GM12878 (cell line): ENCODE measurements around the gene RBM15B. TPM values are rescaled to one million over a fixed set of nuclear protein-coding genes. Genes with fewer than 3 reads are reported as not detected.

ENCODE experiments used
- ATAC-seq: fragments of 200-7000 bp; cut with Tn5 transposase; 3 replicates; pipeline ENCODE4 v1.9.1; 2020; ENCODE audit warnings: mild to moderate bottlenecking, moderate library complexity
- BruUV-seq: library from RNA; stranded (reverse); fragments of 400-500 nt; replicated peaks from 2 replicates; lab custom pipeline; 2021; lab: Mats Ljungman, UMichigan
- CTCF ChIA-PET: fragments of 300-600 bp; sonication (Branson Sonifier 250); formaldehyde crosslinking; extraction: SDS; loops from one replicate; lab custom pipeline; 2021; ENCODE audit warnings: inconsistent platforms; lab: Yijun Ruan, JAX
- POLR2A ChIA-PET: fragments of 350-600 bp; formaldehyde crosslinking; extraction: SDS; loops from one replicate; lab custom pipeline; 2021; ENCODE audit warnings: inconsistent platforms; lab: Charles Lee
- RAD21 ChIA-PET: fragments of 300-600 bp; sonication (Branson Sonifier 250); formaldehyde crosslinking; loops from one replicate; lab custom pipeline; 2023; ENCODE audit warnings: antibody characterized with exemption; ENCODE audit not compliant: unreplicated experiment; lab: Charles Lee
- SMC1A ChIA-PET: fragments of 300-600 bp; sonication (Branson Sonifier 250); formaldehyde crosslinking; loops from one replicate; lab custom pipeline; 2023; ENCODE audit not compliant: unreplicated experiment, uncharacterized antibody; lab: Charles Lee
- DNase-seq: peaks from one replicate; pipeline ENCODE4 v3.0.0-alpha.2; 2011; ENCODE audit warnings: low read depth, low spot score
- FAIRE-seq: peaks from 3 replicates; lab custom pipeline; 2011; peaks lifted over from hg19 to GRCh38; lab: Jason Lieb, UNC
- H2AFZ ChIP-seq: 2 replicates; pipeline ENCODE4 v1.6.0; 2011; ENCODE audit warnings: low read depth, low read length, control low read depth; ENCODE audit not compliant: control insufficient read depth
- H3K27ac ChIP-seq: 2 replicates; pipeline ENCODE4 v1.5.1; 2011; ENCODE audit warnings: control low read depth; ENCODE audit not compliant: control insufficient read depth, insufficient read depth
- H3K27me3 ChIP-seq, 2 experiments: replicated peaks in 1 of 2; 2 replicates each; pipeline versions ENCODE4 v1.6.0 to v1.6.1; 2011; ENCODE audit warnings: low read length in 1 of 2; ENCODE audit not compliant: control insufficient read depth in 2 of 2, insufficient read depth in 2 of 2
- H3K36me3 ChIP-seq, 2 experiments: 2 replicates each; pipeline ENCODE4 v1.5.1; 2011; ENCODE audit warnings: low read length in 1 of 2; ENCODE audit not compliant: control insufficient read depth in 2 of 2, insufficient read depth in 2 of 2
- H3K4me1 ChIP-seq: 2 replicates; pipeline ENCODE4 v1.6.1; 2011; ENCODE audit warnings: mild to moderate bottlenecking, low read length, moderate library complexity, mixed read lengths; ENCODE audit not compliant: control insufficient read depth, insufficient read depth
- H3K4me2 ChIP-seq: 2 replicates; pipeline ENCODE4 v1.6.0; 2011; ENCODE audit warnings: control low read depth; ENCODE audit not compliant: control insufficient read depth, insufficient read depth
- H3K4me3 ChIP-seq: fragments of 200-600 bp; sonication (generic); 2 replicates; pipeline ENCODE4 v1.5.1; 2016
- H3K79me2 ChIP-seq: 2 replicates; pipeline ENCODE4 v1.6.0; 2011; ENCODE audit warnings: low read length; ENCODE audit not compliant: control insufficient read depth, insufficient read depth
- H3K9ac ChIP-seq: 2 replicates; pipeline ENCODE4 v1.8.0; 2011; ENCODE audit warnings: low read length, control low read depth, mixed read lengths; ENCODE audit not compliant: control insufficient read depth, insufficient read depth
- H3K9me3 ChIP-seq: replicated peaks from 3 replicates; pipeline ENCODE4 v1.5.1; 2011; ENCODE audit warnings: mild to moderate bottlenecking, low read length; ENCODE audit not compliant: control insufficient read depth, insufficient read depth
- H4K20me1 ChIP-seq: 2 replicates; pipeline ENCODE4 v1.6.0; 2011; ENCODE audit not compliant: control insufficient read depth, insufficient read depth
- BRCA1 ChIP-seq: IDR thresholded peaks from 2 replicates; pipeline ENCODE4 v1.6.1; 2011; ENCODE audit warnings: low read depth, low read length, improper control_type of control experiment
- CBX3 ChIP-seq: fragments of 200-600 bp; sonication (generic); IDR thresholded peaks from 2 replicates; pipeline ENCODE4 v1.6.1; 2016; ENCODE audit warnings: low read depth, borderline replicate concordance
- FOXK2 ChIP-seq: fragments of 450-650 bp; IDR thresholded peaks from 2 replicates; pipeline ENCODE4 v1.6.1; 2017; ENCODE audit warnings: mild to moderate bottlenecking, moderate library complexity
- IKZF1 ChIP-seq: fragments of 450-650 bp; conservative IDR thresholded peaks from 2 replicates; pipeline ENCODE4 v1.6.1; 2017; ENCODE audit warnings: antibody characterized with exemption, mild to moderate bottlenecking
- MTA2 ChIP-seq: fragments of 450-650 bp; IDR thresholded peaks from 2 replicates; pipeline ENCODE4 v1.6.1; 2016; ENCODE audit warnings: low read depth, mild to moderate bottlenecking, moderate library complexity
- NR2C1 ChIP-seq: fragments of 450-650 bp; IDR thresholded peaks from 2 replicates; pipeline ENCODE4 v1.6.1; 2017; ENCODE audit warnings: antibody characterized with exemption, mild to moderate bottlenecking, moderate library complexity
- ZBTB40 ChIP-seq: fragments of 450-650 bp; IDR thresholded peaks from 2 replicates; pipeline ENCODE4 v1.6.1; 2016; ENCODE audit warnings: mild to moderate bottlenecking, moderate library complexity, borderline replicate concordance
- WGBS: methylation state at CpG from one replicate; pipeline ENCODE4 v1.1.6; 2016; ENCODE audit warnings: low lambda C conversion rate; ENCODE audit not compliant: insufficient replicate concordance, insufficient coverage; ENCODE audit errors: missing lambda C conversion rate; 5-methylcytosine and 5-hydroxymethylcytosine counted together
- in situ Hi-C: fragments of 300-500 bp; cut with MboI; formaldehyde crosslinking; loops from 9 replicates; pipeline ENCODE4 v1.14.3; 2018; ENCODE audit warnings: mixed read lengths
- intact Hi-C: fragments of 100-400 bp; cut with micrococcal nuclease; formaldehyde crosslinking; loops from one replicate; pipeline ENCODE4 v1.14.2; 2022; ENCODE audit not compliant: unreplicated experiment
- polyA plus RNA-seq, 11 experiments: library from polyadenylated mRNA; depleted of rRNA in 4 of 11; unstranded in 6 of 11; stranded (reverse) in 5 of 11; fragments of >200 nt; fragmentation: Nextera tagmentation in 4 of 11; fragmentation: Illumina TruSeq in 1 of 11; extraction: Ambion mirVana in 4 of 11; extraction: Trizol in 1 of 11; gene quantifications; 1 replicate in 1 of 11; 2 replicates in 10 of 11; pipeline versions ENCODE4 v1.2.1 to v1.2.3, GENCODE V29; 2011 to 2016; ENCODE audit warnings: inconsistent platforms in 2 of 11, missing spikeins in 2 of 11, low read depth in 1 of 11
- total RNA-seq, 4 experiments: library from RNA; depleted of rRNA in 3 of 4; stranded (reverse); fragments of >200 nt in 3 of 4; fragmentation: Illumina TruSeq in 1 of 4; extraction: Trizol in 1 of 4; gene quantifications; 2 replicates each; pipeline versions ENCODE4 v1.2.1 to v1.2.3, GENCODE V29; 2013 to 2021

Gene RBM15B
- total and polyA plus RNA-seq, 10 of the 15 experiments (the other 5 are each of a cell fraction or from before 2014, with no cell fraction given): 2.4 to 34.5 (median 19.1) TPM

- POLR2A ChIA-PET: no interaction called here
- ATAC-seq: no peak
- H3K4me3 ChIP-seq: no peak overlapping the region
- TF ChIP-seq ZBTB40 (no peak), IKZF1 (no peak), FOXK2 (no peak), MTA2 (no peak), NR2C1 (no peak), BRCA1 (no peak), CBX3 (no peak)
- TF ChIP-seq, all 136 proteins: peak for 0
- Histone ChIP-seq H2AFZ (no peak overlapping the region), H3K27me3 (peaks cover 0 to 2% of the 10 kb centered on the region in 2 experiments; a peak in 1 of 4 replicates), H3K27ac (no peak overlapping the region), H3K4me2 (no peak overlapping the region), H4K20me1 (no peaks in the 10 kb centered on the region), H3K9me3 (no peaks in the 10 kb centered on the region), H3K36me3 (no peaks in the 10 kb centered on the region), H3K9ac (no peak overlapping the region), H3K4me1 (no peaks in the 10 kb centered on the region), H3K79me2 (no peaks in the 10 kb centered on the region)
- DNase-seq (no peak), FAIRE-seq (no peak)
- CTCF ChIA-PET: interaction anchor here (0.8 to 1.5 kb wide), 3 partner anchors 13 to 742 kb away, joined by 3 read pairs; partner anchors contain the start of gene MAPKAPK3
- 10% methylated on average over 3 of the region's 3 CpGs for WGBS
- no TSS peak for BruUV-seq
- SMC1A ChIA-PET: no interaction called here
- RAD21 ChIA-PET: no interaction called here
- in situ Hi-C loops (no loop called here), intact Hi-C loops (no loop called here)
These were observed 32.1 kb upstream of the RBM15B start for GRCh38 chr3:51358981-51359380.
